Neutrophil (primary cell): ENCODE results near the gene PRTFDC1.

ENCODE experiments used
- H3K27ac ChIP-seq: fragments of 200-600 bp; sonication (generic); 2 replicates; pipeline ENCODE4 v1.5.1; 2016; ENCODE audit warnings: mild to moderate bottlenecking, moderate library complexity
- H3K27me3 ChIP-seq: fragments of 200-600 bp; sonication (generic); 2 replicates; pipeline ENCODE4 v1.6.0; 2016; ENCODE audit warnings: mild to moderate bottlenecking
- H3K36me3 ChIP-seq: fragments of 200-600 bp; sonication (generic); 2 replicates; pipeline ENCODE4 v1.5.1; 2017
- H3K4me1 ChIP-seq, 2 experiments: fragments of 200-600 bp in 1 of 2; sonication (generic) in 1 of 2; 1 replicate in 1 of 2; 2 replicates in 1 of 2; pipeline versions ENCODE4 v1.5.1 to v1.6.1; 2013 to 2016; ENCODE audit warnings: low read depth in 1 of 2, low read length in 1 of 2, mild to moderate bottlenecking in 1 of 2, moderate library complexity in 1 of 2; ENCODE audit not compliant: control insufficient read depth in 1 of 2, insufficient read depth in 1 of 2
- H3K4me3 ChIP-seq, 2 experiments: fragments of 200-600 bp in 1 of 2; sonication (generic) in 1 of 2; 1 replicate in 1 of 2; 2 replicates in 1 of 2; pipeline ENCODE4 v1.5.1; 2013 to 2016; ENCODE audit warnings: low read depth in 1 of 2, low read length in 1 of 2, mild to moderate bottlenecking in 1 of 2, moderate library complexity in 1 of 2
- H3K9me3 ChIP-seq: fragments of 200-600 bp; sonication (generic); 2 replicates; pipeline ENCODE4 v1.5.1; 2016
- TF ChIP-seq, protein P1 (sequence below): fragments of 200-600 bp; sonication (generic); IDR thresholded peaks from 2 replicates; pipeline ENCODE4 v1.5.1; 2016; ENCODE audit warnings: antibody characterized with exemption

The PRTFDC1 gene

GRCh38 chr10:24938525-24938924 lies 13.9 kb downstream of the PRTFDC1 start:
- no peaks in the 10 kb centered on the region for H3K36me3 ChIP-seq
- H3K4me3 ChIP-seq: no peak overlapping the region
- H3K9me3 ChIP-seq: no peaks in the 10 kb centered on the region
- no peaks in the 10 kb centered on the region for H3K27me3 ChIP-seq
- no peak overlapping the region for H3K27ac ChIP-seq
- no peaks in the 10 kb centered on the region for H3K4me1 ChIP-seq
- TF ChIP-seq, protein P1, sequence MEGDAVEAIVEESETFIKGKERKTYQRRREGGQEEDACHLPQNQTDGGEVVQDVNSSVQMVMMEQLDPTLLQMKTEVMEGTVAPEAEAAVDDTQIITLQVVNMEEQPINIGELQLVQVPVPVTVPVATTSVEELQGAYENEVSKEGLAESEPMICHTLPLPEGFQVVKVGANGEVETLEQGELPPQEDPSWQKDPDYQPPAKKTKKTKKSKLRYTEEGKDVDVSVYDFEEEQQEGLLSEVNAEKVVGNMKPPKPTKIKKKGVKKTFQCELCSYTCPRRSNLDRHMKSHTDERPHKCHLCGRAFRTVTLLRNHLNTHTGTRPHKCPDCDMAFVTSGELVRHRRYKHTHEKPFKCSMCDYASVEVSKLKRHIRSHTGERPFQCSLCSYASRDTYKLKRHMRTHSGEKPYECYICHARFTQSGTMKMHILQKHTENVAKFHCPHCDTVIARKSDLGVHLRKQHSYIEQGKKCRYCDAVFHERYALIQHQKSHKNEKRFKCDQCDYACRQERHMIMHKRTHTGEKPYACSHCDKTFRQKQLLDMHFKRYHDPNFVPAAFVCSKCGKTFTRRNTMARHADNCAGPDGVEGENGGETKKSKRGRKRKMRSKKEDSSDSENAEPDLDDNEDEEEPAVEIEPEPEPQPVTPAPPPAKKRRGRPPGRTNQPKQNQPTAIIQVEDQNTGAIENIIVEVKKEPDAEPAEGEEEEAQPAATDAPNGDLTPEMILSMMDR: no peak

DNA sequence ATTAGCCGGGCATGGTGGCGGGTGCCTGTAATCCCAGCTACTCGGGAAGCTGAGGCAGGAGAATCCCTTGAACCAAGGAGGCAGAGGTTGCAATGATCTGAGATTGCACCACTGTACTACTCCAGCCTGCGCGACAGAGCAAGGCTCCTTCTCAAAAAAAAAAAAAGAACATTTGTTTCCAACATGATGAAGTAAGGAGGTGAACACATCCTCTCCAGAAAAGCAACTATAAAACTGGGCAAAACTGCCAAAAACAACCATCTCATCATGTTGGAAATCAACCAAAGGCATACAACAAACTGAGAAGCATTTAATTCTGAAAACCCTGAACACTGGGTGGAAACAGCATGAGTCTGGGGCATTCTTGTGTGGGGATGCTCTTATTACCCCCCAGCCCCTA lies 14.3 kb downstream of the PRTFDC1 start:
- no peaks in the 10 kb centered on the region for H3K36me3 ChIP-seq
- TF ChIP-seq, protein P1: no peak

GRCh38 chr10:24935504-24936292 lies 16.7 kb downstream of the PRTFDC1 start:
- Histone ChIP-seq H3K4me3 (no peak overlapping the region), H3K27me3 (no peaks in the 10 kb centered on the region), H3K27ac (no peak overlapping the region), H3K9me3 (no peaks in the 10 kb centered on the region), H3K4me1 (no peaks in the 10 kb centered on the region), H3K36me3 (no peaks in the 10 kb centered on the region)
- TF ChIP-seq, protein P1: no peak

More for the DNA sequence above, 14.3 kb downstream of the PRTFDC1 start:
- Histone ChIP-seq H3K27ac (no peak overlapping the region), H3K9me3 (no peaks in the 10 kb centered on the region), H3K4me1 (no peaks in the 10 kb centered on the region), H3K4me3 (no peak overlapping the region), H3K27me3 (no peaks in the 10 kb centered on the region)

DNA sequence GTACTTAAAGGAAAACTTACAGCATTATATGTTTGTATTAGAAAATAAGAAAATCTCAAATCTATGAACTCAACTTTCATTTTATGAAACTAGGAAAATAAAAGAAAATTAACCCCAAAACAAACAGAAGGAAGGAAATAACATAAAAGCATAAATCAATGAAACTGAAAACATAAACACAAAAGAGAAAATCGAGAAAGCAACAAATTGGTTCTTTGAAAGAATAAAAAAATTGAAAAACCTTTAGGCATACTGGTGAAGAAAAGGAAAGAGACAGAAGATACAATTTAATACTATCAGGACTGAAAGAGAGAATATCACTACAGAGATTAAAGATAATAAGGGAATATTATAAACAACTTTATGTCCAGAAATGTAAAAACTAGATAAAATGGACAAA lies 21.2 kb downstream of the PRTFDC1 start:
- Histone ChIP-seq H3K27me3 (no peaks in the 10 kb centered on the region), H3K4me1 (no peaks in the 10 kb centered on the region), H3K36me3 (no peaks in the 10 kb centered on the region), H3K9me3 (no peaks in the 10 kb centered on the region), H3K27ac (no peak overlapping the region), H3K4me3 (no peak overlapping the region)
- TF ChIP-seq, protein P1: no peak

GRCh38 chr10:24930427-24930826 lies 22.0 kb downstream of the PRTFDC1 start:
- Histone ChIP-seq H3K4me3 (no peak overlapping the region), H3K27me3 (no peaks in the 10 kb centered on the region), H3K27ac (no peak overlapping the region), H3K36me3 (no peaks in the 10 kb centered on the region), H3K9me3 (no peaks in the 10 kb centered on the region), H3K4me1 (no peaks in the 10 kb centered on the region)
- TF ChIP-seq, protein P1: no peak
